ENCODE data around the gene ICAM4. TPM values are rescaled to one million over a fixed set of nuclear protein-coding genes. Genes with fewer than 3 reads are reported as not detected.

ICAM4 gene
- total and polyA plus RNA-seq, 2 of the 13 experiments (the other 11 are each of a cell fraction or from before 2014, with no cell fraction given): 2.9 to 4.0 TPM

DNA sequence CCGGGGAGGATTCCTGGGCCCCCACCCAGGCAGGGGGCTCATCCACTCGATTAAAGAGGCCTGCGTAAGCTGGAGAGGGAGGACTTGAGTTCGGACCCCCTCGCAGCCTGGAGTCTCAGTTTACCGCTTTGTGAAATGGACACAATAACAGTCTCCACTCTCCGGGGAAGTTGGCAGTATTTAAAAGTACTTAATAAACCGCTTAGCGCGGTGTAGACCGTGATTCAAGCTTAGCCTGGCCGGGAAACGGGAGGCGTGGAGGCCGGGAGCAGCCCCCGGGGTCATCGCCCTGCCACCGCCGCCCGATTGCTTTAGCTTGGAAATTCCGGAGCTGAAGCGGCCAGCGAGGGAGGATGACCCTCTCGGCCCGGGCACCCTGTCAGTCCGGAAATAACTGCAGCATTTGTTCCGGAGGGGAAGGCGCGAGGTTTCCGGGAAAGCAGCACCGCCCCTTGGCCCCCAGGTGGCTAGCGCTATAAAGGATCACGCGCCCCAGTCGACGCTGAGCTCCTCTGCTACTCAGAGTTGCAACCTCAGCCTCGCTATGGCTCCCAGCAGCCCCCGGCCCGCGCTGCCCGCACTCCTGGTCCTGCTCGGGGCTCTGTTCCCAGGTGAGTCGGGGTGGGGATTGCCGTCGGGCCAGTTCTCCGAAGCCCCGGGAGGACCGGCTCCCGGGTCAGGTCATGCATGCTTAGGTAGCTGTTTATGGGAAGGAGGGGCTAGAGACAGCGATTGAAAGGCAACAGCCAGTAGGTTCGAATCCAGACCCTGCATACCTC is 15.9 kb upstream of the ICAM4 start, which contains the start of gene ICAM1 (continued):
- TF ChIP-seq, protein P1, sequence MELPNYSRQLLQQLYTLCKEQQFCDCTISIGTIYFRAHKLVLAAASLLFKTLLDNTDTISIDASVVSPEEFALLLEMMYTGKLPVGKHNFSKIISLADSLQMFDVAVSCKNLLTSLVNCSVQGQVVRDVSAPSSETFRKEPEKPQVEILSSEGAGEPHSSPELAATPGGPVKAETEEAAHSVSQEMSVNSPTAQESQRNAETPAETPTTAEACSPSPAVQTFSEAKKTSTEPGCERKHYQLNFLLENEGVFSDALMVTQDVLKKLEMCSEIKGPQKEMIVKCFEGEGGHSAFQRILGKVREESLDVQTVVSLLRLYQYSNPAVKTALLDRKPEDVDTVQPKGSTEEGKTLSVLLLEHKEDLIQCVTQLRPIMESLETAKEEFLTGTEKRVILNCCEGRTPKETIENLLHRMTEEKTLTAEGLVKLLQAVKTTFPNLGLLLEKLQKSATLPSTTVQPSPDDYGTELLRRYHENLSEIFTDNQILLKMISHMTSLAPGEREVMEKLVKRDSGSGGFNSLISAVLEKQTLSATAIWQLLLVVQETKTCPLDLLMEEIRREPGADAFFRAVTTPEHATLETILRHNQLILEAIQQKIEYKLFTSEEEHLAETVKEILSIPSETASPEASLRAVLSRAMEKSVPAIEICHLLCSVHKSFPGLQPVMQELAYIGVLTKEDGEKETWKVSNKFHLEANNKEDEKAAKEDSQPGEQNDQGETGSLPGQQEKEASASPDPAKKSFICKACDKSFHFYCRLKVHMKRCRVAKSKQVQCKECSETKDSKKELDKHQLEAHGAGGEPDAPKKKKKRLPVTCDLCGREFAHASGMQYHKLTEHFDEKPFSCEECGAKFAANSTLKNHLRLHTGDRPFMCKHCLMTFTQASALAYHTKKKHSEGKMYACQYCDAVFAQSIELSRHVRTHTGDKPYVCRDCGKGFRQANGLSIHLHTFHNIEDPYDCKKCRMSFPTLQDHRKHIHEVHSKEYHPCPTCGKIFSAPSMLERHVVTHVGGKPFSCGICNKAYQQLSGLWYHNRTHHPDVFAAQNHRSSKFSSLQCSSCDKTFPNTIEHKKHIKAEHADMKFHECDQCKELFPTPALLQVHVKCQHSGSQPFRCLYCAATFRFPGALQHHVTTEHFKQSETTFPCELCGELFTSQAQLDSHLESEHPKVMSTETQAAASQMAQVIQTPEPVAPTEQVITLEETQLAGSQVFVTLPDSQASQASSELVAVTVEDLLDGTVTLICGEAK (IDR thresholded peaks at IDR 0.05): no peak
- TF ChIP-seq, protein P1 (CRISPR knock-in tag; IDR thresholded peaks at IDR 0.05): peak; percentile 92
- TF ChIP-seq, protein P2, sequence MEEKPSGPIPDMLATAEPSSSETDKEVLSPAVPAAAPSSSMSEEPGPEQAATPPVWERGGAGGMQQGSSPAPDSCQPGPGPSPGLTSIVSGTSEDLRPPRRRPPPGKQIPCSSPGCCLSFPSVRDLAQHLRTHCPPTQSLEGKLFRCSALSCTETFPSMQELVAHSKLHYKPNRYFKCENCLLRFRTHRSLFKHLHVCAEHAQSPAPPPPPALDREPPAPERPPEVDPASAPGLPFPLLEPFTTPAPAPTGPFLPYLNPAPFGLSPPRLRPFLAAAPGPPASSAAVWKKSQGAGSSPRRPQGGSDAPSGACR (CRISPR knock-in tag; IDR thresholded peaks at IDR 0.05): no peak
- TF ChIP-seq KAT7 (CRISPR knock-in tag; IDR thresholded peaks at IDR 0.05; ENCODE audit: borderline replicate concordance) (no peak), ZKSCAN1 (IDR thresholded peaks at IDR 0.05; ENCODE audit: low read length) (no peak), ZNF543 (CRISPR knock-in tag; IDR thresholded peaks at IDR 0.05) (peak; percentile 66; the same call in 1 of the 2 replicates)
- TF ChIP-seq, protein P3, sequence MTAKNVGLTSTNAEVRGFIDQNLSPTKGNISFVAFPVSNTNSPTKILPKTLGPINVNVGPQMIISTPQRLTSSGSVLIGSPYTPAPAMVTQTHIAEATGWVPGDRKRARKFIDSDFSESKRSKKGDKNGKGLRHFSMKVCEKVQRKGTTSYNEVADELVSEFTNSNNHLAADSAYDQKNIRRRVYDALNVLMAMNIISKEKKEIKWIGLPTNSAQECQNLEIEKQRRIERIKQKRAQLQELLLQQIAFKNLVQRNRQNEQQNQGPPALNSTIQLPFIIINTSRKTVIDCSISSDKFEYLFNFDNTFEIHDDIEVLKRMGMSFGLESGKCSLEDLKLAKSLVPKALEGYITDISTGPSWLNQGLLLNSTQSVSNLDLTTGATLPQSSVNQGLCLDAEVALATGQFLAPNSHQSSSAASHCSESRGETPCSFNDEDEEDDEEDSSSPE (CRISPR knock-in tag; IDR thresholded peaks at IDR 0.05): peak; percentile 89
- TF ChIP-seq, protein P4, sequence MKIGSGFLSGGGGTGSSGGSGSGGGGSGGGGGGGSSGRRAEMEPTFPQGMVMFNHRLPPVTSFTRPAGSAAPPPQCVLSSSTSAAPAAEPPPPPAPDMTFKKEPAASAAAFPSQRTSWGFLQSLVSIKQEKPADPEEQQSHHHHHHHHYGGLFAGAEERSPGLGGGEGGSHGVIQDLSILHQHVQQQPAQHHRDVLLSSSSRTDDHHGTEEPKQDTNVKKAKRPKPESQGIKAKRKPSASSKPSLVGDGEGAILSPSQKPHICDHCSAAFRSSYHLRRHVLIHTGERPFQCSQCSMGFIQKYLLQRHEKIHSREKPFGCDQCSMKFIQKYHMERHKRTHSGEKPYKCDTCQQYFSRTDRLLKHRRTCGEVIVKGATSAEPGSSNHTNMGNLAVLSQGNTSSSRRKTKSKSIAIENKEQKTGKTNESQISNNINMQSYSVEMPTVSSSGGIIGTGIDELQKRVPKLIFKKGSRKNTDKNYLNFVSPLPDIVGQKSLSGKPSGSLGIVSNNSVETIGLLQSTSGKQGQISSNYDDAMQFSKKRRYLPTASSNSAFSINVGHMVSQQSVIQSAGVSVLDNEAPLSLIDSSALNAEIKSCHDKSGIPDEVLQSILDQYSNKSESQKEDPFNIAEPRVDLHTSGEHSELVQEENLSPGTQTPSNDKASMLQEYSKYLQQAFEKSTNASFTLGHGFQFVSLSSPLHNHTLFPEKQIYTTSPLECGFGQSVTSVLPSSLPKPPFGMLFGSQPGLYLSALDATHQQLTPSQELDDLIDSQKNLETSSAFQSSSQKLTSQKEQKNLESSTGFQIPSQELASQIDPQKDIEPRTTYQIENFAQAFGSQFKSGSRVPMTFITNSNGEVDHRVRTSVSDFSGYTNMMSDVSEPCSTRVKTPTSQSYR (CRISPR knock-in tag; IDR thresholded peaks at IDR 0.05; ENCODE audit: borderline replicate concordance): peak; percentile 44; the same call in 1 of the 2 replicates
- TF ChIP-seq, protein P5, sequence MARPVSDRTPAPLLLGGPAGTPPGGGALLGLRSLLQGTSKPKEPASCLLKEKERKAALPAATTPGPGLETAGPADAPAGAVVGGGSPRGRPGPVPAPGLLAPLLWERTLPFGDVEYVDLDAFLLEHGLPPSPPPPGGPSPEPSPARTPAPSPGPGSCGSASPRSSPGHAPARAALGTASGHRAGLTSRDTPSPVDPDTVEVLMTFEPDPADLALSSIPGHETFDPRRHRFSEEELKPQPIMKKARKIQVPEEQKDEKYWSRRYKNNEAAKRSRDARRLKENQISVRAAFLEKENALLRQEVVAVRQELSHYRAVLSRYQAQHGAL (CRISPR knock-in tag; IDR thresholded peaks at IDR 0.05; ENCODE audit: not compliant biosample characterization): no peak
